GM21423 (cell line): Measurements from ENCODE around the gene ITGBL1.

Experiments
- ATAC-seq: cut with Tn5 transposase; IDR thresholded peaks from one replicate; pipeline ENCODE4 v1.9.1; 2021; ENCODE audit warnings: mild to moderate bottlenecking, moderate library complexity; ENCODE audit not compliant: unreplicated experiment

The ITGBL1 gene

GRCh38 chr13:101556676-101557123 is 104.2 kb downstream of the ITGBL1 start:
- ATAC-seq = no peak

DNA sequence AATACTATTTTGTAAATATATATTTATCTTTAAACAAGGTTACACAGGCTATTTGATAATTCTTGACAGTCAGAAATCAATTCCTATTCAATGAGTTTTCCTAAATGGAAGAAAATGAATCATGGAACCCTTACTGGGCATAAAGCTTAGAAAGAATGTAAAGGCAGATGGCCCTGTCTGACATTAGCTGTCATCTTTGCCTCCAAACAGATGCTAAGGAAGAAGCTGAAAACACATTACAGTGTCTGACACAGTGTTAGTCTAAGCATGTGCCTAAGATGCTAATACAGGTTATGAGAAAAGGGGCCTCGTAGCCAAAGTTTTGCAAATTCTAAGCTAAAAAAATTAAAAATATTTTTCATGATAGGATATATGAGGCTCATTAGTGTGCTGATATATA is 112.8 kb downstream of the ITGBL1 start:
- no peak for ATAC-seq

DNA sequence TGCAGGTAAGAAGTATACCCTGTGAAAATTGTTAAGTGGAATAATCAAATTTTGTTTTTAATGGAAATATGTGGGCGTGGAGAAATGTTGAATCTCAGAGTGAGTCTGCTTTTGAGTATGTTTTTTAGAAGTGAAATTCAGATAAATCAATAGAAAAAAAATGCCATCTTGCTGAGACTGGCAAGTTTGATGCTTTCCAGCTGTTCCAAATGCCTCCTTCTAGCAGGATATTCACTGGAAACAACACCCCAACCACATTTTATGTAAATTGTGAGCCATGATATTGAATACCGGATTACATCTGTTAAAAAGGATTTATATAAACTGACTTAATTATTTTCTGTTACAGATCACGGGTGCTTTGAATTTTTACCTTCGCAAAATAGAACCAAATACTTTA is 115.4 kb downstream of the ITGBL1 start:
- no peak for ATAC-seq

GRCh38 chr13:101569807-101570206 is 117.3 kb downstream of the ITGBL1 start:
- ATAC-seq = no peak

- no peak for ATAC-seq
Observed at GRCh38 chr13:101570410-101570809, 117.9 kb downstream of the ITGBL1 start.

- ATAC-seq = no peak
Observed at GRCh38 chr13:101572456-101572855, 120.0 kb downstream of the ITGBL1 start.

DNA sequence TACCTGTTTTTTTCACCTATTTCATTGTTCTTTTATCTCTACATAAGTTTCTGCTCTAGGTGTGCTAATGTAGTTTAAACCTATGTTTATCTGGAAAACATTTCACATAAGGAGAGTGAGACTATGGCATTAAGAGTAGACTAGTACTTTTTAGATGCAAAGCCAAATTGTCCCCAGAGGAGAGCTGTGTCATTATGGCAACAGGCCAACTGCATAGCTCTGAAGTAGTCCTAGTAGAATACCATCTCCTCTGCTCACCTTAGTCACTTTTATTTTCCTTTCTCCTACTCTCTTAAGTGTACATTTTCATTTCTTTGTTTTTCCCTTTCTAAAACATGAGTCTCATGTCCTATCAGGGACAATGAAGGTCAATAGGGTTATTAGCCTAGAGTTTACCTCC is 123.1 kb downstream of the ITGBL1 start:
- ATAC-seq = no peak

DNA sequence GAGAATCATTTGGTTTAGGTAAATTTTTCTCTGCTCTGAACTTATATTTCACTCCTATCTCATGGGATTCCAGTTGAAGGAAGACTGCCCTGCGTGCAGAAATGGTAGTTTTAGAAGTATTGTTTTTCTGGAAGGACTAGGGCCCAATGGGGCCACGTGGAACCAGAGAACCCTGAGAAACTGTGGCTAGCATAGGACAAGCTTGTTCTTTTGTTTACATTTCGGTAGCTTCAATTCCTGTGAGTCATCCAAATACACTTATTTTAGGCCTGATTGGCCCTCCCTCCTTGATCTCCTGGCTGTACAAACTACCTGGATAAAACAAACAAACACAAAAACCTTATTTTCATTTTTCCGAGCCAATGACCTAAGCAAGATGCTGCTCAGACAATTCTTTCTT is 124.0 kb downstream of the ITGBL1 start:
- no peak for ATAC-seq

- ATAC-seq = no peak
Observed at GRCh38 chr13:101576977-101577376, 124.5 kb downstream of the ITGBL1 start.

DNA sequence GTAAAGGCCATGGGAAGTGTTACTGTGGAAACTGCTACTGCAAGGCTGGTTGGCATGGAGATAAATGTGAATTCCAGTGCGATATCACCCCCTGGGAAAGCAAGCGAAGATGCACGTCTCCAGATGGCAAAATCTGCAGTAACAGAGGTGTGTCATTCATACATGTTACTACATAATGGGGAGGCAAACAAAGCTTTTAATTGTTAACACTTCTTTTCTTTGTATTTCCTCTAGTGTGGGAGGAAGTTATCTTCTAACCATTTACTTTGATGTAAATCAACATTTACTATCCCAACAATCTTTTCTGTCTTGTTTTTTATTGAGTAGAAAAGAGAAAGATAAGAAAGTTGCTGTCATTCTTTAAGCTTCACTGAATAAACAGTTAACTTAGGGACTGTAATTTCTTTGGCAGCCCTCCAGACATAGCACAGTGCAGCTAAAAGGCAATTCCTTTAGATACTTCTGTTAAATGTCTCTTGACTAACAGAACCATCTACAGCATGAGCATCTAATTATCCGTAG is 126.9 kb downstream of the ITGBL1 start:
- no peak for ATAC-seq

- no peak for ATAC-seq
Observed at GRCh38 chr13:101584331-101584730, 131.9 kb downstream of the ITGBL1 start.

DNA sequence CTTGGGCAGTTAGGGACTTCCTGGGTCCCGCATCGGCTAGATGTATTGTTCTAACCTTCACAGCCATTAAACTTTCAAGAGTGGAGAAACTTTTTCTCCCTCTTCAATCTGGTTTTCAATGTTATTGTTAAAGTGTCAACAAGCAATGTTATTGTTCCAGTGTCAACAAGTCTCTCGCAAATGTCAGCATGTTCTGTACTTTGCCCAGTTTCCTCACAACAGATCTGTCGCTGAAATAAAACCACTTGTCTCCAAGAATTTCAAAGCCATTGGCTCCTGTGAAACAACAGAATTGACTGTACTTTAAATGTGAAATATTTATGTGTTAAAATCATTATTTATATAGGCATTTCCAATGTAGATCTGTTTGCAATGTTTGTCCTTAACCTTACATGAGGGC is 138.0 kb downstream of the ITGBL1 start:
- ATAC-seq = no peak

- ATAC-seq = no peak
Observed at GRCh38 chr13:101594936-101595335, 142.5 kb downstream of the ITGBL1 start.

DNA sequence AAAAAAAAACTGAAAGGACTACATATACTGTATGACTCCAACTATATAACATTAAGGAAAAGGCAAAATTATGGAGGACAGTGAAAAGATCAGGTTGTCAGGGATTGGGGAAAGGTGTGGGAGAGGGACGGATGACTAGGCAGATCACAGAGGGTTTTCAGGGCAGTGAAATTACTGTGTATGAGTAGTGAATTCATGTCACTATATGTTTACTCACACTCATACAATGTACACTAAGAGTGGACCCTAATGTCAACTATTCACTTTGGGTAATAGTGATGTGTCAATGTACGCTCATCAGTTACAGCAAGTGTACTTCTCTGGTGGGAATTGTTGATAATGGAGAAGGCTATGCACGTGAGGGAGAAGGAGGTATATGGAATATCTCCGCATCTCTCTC is 144.3 kb downstream of the ITGBL1 start:
- no peak for ATAC-seq

GRCh38 chr13:101611491-101612475 is 159.3 kb downstream of the ITGBL1 start:
- no peak for ATAC-seq

- no peak for ATAC-seq
Observed at GRCh38 chr13:101612735-101613134, 160.3 kb downstream of the ITGBL1 start.

DNA sequence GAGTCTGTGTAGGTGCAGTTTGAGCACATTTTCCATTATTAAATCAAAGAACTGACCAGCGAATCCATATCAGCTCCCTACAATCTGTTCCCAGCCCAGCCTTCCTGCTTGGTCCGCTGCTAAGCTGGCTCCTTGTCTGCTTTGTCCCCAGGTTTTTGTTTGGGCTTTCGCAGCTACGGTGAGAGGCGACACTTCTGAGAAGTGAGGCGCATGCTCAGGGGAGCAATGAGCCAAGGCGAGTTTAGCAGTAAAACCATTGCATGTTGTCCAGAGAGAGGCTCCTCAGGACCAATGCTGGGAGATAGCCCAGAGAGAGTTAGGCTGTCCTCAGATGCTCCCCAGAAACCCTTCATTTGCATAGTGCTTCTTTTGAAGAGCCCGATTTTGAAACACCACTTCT is 162.0 kb downstream of the ITGBL1 start:
- no peak for ATAC-seq

- ATAC-seq = no peak
Observed at GRCh38 chr13:101618440-101619187, 166.1 kb downstream of the ITGBL1 start.

DNA sequence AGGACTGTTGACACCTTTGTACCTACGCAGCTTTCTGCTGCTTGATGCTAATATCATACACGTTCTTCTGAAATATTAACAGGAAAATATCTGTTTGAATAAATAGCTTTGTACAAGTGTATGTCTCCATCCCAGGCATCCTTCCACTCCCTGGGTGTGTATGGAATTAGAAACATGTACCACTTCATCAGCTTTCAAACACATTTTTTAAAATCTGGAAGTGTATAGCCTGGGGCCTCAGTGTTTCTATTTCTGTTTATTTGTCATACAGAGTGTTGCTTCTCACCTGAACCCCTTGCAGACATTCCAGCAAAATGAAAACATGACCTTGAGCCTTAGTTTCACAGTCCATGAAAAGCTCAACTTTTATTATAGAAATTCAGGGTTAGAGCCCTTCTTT is 168.6 kb downstream of the ITGBL1 start:
- ATAC-seq = no peak

GRCh38 chr13:101623470-101624209 is 171.2 kb downstream of the ITGBL1 start:
- no peak for ATAC-seq
